H1 (cell line): ENCODE results near the gene TINCR. TPM values are rescaled to one million over a fixed set of nuclear protein-coding genes. Genes with fewer than 3 reads are reported as not detected.

Experiments used
- EP300 ChIP-seq, 2 experiments: IDR thresholded peaks; 1 replicate in 1 of 2; 2 replicates in 1 of 2; pipeline ENCODE4 v1.6.1; 2011 to 2012; ENCODE audit warnings: low read depth in 2 of 2, low read length in 2 of 2, mild to moderate bottlenecking in 2 of 2, borderline replicate concordance in 1 of 2, inconsistent platforms in 1 of 2, moderate library complexity in 1 of 2
- EZH2 ChIP-seq: fragments of 200-600 bp; sonication (generic); IDR thresholded peaks from 2 replicates; pipeline ENCODE4 v1.7.1; 2012; ENCODE audit warnings: low read depth, mild to moderate bottlenecking, moderate library complexity, low read length, inconsistent platforms; ENCODE audit not compliant: severe bottlenecking
- RXRA ChIP-seq: IDR thresholded peaks from 2 replicates; pipeline ENCODE4 v1.6.1; 2011; ENCODE audit warnings: low read depth, mild to moderate bottlenecking, low read length, moderate library complexity; ENCODE audit not compliant: insufficient read depth
- SAP30 ChIP-seq: fragments of 300-600 bp; sonication (generic); IDR thresholded peaks from 2 replicates; pipeline ENCODE4 v1.7.1; 2012; ENCODE audit warnings: low read length, moderate library complexity, mild to moderate bottlenecking, inconsistent platforms; ENCODE audit not compliant: insufficient read depth, insufficient replicate concordance
- polyA plus RNA-seq, 7 experiments: library from polyadenylated mRNA; depleted of rRNA in 3 of 7; stranded (reverse) in 5 of 7; unstranded in 2 of 7; fragments of >200 nt in 5 of 7; fragments of 200-250 nt in 2 of 7; gene quantifications; 1 replicate in 5 of 7; 2 replicates in 1 of 7; 4 replicates in 1 of 7; pipeline versions ENCODE4 v1.2.1 to v1.2.3, GENCODE V29; 2011 to 2013; ENCODE audit warnings: missing spikeins in 2 of 7, mixed read lengths in 2 of 7
- total RNA-seq: library from RNA; stranded (reverse); fragmentation: NEBNext Ultra II Directional; extraction: Animal tissue kit (Norgen Biotek cat#: 25700); gene quantifications from 2 replicates; pipeline ENCODE4 v1.2.1, GENCODE V29; 2021

TINCR gene
- total and polyA plus RNA-seq, 2 of the 8 experiments (the other 6 are each of a cell fraction or from before 2014, with no cell fraction given), result 0.52 to 1.4 TPM

GRCh38 chr19:5588906-5589676 is 21.3 kb upstream of the TINCR start (continued):
- TF ChIP-seq SAP30, result no peak
- TF ChIP-seq EP300 (IDR thresholded peaks at IDR 0.05; ENCODE audit: borderline replicate concordance in 1 of 2, low read depth in 2 of 2, low read length in 2 of 2), result no peak
- no peak for TF ChIP-seq RXRA
- TF ChIP-seq EZH2, result no peak
- TF ChIP-seq, all 59 proteins: peak for 0
